Thyroid gland (tissue), 4 donors: ENCODE results near the gene BOLL.

Experiments
- POLR2A ChIP-seq, 2 donors: fragments of 450-650 bp; IDR thresholded peaks; one replicate each; pipeline ENCODE4 v1.6.1; 2017; ENCODE audit warnings: antibody characterized with exemption in 2 of 2, mild to moderate bottlenecking in 2 of 2, moderate library complexity in 1 of 2
- TF ChIP-seq, protein P1 (sequence below), 6 experiments: fragments of 200-600 bp in 3 of 6; fragments of 450-650 bp in 3 of 6; sonication (generic) in 3 of 6; IDR thresholded peaks; one replicate each; pipeline ENCODE4 v1.5.1; 2016 to 2019; ENCODE audit warnings: antibody characterized with exemption in 6 of 6, mild to moderate bottlenecking in 2 of 6, inconsistent platforms in 1 of 6, moderate library complexity in 1 of 6

- TF ChIP-seq, protein P1, sequence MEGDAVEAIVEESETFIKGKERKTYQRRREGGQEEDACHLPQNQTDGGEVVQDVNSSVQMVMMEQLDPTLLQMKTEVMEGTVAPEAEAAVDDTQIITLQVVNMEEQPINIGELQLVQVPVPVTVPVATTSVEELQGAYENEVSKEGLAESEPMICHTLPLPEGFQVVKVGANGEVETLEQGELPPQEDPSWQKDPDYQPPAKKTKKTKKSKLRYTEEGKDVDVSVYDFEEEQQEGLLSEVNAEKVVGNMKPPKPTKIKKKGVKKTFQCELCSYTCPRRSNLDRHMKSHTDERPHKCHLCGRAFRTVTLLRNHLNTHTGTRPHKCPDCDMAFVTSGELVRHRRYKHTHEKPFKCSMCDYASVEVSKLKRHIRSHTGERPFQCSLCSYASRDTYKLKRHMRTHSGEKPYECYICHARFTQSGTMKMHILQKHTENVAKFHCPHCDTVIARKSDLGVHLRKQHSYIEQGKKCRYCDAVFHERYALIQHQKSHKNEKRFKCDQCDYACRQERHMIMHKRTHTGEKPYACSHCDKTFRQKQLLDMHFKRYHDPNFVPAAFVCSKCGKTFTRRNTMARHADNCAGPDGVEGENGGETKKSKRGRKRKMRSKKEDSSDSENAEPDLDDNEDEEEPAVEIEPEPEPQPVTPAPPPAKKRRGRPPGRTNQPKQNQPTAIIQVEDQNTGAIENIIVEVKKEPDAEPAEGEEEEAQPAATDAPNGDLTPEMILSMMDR (IDR thresholded peaks at IDR 0.05) = no peak
- TF ChIP-seq POLR2A (IDR thresholded peaks at IDR 0.05) = no peak
Observed at GRCh38 chr2:197822333-197822732, 37.2 kb upstream of the BOLL start.
